Activated CD4-positive, alpha-beta T cell treated with anti-CD3 and anti-CD28 coated beads, Interleukin-10, Interleukin-2, amounts not matched to agents 100 ng/mL and 50 ng/mL, durations not matched to agents 16 hours and 8 hours (primary cell): ENCODE data around the gene UBE2L3.
A peak's percentile ranks its signal among the peaks of the same experiment; 100 is the strongest.
"Not testable (repeated sequence)": the region's sequence is repeated elsewhere in the genome, so short reads cannot be mapped to it uniquely, and the experiment has no call there.

Source experiments
- DNase-seq: peaks from one replicate; pipeline ENCODE4 v3.0.0-alpha.2; 2020

The UBE2L3 gene

DNA sequence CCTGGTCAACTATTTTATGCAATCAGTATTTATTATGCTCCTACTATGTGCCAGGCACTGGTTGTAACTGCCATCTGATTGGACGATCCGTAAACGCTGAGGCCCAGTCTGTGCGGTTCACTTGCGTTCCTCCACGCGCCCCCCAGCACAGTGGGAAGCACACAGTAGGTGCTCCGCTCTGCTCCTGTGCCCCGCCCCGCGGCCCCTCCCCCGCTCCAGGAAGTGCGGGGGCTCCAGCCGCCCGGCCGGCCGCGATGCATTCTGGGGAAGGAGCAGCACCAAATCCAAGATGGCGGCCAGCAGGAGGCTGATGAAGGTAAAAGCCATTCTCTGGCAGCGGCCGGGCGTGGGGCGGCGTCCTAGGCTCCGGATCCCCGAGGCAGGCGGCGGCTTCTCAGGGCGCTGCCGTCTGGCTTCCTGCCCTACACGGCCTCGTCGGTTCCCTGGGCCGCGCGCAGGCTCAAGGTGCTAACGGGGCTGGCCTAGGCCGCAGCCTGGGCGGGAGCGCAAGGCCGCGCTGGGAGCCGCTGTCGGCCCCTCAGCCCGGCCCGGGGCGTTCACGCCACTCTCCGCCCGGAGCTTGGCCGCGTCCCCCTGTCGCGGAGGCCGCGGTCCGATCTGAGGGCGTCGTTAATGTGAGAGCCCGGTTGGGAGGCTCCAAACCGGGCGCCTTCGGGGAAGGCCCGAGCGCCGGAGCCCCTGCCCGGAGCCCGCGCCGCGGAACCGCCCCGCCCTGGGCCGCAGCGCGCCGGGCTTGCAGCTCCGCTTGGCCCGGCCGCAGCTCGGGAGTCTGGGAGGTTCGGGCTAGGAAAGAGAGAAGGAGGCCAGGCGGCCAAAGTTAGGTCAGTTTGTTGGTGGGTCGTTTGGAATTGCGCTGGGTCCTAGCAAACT is at the start of gene UBE2L3:
TSS of gene UBE2L3 (plus strand) at position 259 of the 891 bp plus-strand sequence. CDS start at position 290, 31 bp downstream.
- peak; percentile 91 for DNase-seq

DNA sequence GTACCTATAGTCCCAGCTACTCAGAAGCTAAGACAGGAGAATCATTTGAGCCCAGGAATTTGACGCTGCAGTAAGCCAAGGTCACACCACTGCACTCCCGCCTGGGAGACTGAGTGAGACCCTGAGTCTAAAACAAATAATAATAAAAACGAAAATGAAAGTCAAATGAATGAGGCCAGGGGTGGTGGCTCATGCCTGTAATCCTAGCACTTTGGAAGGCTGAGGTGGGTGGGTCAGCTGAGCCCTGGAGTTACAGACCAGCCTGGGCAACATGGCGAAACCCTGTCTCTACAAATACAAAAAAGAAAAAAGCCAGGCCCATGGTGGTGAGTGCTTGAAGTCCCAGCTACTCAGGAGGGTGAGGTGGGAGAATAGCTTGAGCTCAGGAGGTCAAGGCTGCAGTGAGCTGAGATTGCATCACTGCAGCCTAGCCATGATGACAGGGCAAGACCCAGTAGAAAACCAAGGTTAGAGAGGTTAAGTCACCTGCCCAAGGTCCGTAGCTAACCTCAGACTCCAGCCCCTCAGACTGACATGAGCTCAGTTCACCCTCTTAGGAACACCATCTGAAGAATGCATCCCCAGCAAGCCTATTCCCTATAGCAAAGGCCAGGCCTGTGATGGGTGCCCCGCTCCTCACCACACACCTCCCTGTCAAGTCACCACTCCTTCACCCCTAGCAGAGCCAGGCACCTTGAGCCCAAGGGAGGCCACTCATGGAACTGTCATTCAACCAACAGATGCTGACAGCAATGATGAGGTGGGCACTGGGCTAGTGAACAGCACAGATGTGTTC is 40.6 kb upstream of the UBE2L3 start:
- not testable (repeated sequence) for DNase-seq

DNA sequence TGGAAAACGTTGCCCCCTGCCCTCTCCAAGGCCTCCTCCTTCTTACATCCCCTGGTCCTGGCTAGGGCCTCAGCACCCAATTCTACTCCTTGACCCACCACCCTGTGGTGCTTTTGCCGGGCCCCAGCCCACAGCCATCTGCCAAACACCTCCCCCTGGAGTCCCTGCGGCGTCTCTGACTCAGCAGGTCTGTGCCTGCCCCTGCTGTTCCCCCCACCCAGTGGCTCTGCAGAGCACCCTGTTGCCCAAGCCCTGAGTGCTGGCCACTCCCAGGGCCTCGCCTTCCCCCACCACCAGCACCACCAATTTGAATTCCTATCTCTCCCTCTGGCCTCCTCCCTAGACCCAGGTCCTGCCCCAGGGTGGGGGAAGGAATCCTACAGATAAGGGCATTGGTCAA is 36.0 kb upstream of the UBE2L3 start:
- not testable (repeated sequence) for DNase-seq

DNA sequence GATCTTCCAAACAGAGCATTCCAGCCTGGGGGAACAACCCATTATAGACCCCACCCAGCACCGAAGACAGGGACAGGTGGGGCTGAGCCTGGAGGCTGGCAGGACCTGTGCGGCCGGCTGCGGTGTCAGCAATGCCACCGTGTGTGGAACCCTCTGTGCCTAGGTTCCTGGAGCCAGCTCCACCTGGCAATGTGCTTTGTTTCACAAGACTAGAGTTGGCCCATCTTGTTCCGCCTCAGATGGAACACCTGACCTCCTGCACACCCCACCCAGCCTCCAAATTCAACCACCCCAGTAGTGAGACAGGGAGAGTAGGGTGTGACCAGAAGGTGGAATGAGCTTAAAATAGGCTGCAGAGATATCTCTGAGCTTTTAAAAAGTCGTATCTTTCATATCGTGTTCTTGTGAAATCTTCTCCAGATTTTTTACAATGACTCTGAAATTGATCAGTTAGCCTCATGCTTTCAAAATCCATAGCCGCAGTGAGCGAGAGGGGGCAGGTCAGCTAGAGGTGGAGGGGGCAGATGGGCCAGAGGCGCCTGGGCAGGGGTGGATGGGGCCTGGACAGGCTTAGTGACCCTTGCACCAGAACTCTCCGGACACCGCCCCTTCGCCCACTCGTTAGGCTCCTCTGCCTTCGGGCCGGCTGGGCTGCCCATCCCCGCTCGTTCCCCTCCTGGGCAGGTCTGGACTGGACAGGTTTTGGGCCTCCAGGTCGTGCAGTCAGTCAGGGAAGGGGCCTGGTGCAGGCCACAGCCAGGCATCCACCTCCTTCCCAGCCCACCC is 34.5 kb upstream of the UBE2L3 start:
- not testable (repeated sequence) for DNase-seq

DNA sequence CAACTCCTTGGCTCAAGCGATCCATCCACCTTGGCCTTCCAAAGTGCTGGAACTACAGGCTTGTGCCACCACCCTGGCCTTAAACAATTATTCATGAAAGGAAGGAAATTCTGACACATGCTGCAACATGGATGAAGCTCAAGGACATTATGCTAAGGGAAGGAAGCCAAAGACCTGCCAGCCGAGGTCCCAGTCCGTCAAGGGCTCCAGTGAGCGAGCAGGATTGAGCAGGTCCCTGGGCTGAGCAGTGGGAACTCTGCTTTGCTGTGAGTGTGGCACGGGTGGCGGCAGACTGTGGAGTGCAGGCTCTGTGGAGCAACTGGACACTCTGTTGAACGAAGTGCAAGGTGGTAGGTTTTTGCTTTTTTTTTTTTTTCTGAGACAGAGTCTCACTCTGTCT is 27.7 kb upstream of the UBE2L3 start:
- DNase-seq = not testable (repeated sequence)

DNA sequence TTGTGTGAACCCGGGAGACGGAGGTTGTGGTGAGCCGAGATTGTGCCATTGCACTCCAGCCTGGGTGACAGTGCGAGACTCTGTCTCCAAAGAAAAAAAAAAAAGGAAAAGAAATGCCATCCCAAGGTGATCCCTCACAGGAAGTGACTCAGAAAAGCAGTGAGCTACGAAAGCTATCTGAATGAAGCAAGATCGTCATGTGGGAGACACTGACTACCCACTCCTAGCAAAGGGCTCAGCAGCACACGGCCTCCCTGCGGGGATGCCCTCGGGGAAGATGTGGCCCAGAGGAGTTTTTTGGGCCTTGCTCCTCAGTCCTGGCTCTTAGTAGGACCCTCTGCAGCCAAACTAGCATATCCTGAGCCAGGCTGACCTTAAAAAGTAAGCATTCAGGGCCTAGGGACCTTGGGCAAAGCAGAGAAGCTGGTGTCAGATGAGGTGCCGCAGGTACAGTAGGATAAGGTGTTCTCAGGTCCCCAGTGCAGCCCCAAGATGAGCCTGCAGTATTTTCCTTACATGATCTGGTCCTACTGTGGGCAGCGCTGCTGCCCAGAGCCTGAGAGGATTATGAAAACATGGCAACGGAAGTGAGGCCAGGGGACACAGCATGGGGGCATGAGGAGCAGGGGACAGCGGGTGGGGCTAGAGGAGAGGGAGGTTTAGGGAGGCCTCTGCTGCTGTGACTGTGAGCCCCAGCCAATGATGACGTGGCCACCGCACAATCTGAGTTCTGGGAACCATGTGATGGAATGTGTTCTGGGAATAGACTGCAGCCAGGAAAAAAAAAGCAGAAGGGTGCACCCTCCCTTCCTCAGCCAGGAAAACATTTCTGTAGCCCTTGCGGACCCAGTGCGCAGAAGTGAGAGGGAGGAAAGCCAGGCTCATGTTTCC is 22.8 kb upstream of the UBE2L3 start:
- DNase-seq = not testable (repeated sequence)

DNA sequence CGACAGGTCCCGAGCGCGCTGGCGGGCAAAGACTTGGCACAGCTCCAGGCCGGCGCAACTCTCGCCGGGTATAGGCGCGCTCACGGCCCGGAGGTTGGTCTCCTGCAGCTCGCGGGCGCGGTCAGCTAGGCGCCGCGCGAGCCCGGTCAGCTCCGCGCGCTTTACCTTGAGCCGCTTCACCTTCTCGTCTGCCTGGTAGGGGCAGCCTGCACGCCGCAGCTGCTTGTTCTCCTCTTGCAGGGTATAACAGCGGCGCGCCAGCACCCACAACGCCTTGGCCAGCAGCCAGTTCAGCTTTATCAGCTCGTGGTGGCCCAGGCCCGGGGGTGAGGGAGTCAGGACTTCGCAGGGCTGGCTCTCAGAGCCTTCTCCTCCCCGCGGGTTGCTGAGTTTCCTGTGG is 18.0 kb upstream of the UBE2L3 start:
- DNase-seq = not testable (repeated sequence)

DNA sequence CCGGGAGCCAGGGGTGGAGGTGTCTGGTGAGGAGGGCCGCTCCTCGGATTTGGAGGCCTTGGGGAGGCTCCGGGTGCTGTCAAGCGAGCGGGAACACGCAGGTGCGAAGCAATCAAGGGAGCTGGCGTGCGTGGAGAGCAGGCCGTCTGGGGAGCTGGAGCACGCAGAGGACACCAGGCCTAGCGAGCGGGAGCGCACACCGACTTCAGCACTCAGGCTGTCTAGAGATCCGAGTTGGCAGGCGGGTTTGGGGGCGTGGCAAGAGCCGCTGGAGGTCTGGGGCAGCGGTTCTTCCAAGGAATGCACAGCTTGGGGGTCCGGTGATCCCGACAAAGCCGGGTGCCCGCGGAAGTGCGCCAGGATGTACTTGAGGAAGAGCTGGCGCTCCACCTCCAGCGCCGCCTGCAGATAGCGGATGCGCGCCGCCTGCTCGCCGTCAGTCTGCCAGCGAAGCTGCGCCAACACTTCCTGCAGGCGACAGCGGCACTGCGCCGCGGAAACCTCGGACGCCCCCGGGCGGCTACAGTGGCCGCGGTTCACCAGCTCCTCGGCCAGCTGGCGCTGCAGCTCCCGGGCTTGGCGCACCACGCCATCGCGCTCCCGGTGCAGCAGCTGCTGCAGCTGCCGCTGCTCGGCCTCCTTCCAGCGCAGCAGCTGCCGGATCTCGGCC is 17.4 kb upstream of the UBE2L3 start:
- DNase-seq = not testable (repeated sequence)

DNA sequence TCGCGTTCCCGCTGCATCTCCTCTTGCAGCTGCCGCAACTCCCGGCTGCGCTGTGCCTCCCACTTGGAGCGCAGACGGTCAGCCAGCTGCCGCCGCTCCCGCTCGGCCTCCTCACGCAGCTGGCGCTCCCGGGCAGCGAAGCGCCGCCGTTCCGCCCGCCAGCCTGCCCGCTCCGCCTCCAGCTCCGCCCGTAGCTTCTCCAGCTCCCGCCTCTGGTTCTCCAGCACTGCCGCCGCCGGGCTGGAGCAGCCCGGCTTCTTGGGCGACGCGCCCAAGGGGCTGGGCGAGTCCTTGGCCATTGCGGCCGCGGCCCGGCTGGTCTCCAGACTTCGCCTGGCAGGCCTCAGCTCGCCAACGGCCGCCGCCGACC is 16.9 kb upstream of the UBE2L3 start:
- not testable (repeated sequence) for DNase-seq

DNA sequence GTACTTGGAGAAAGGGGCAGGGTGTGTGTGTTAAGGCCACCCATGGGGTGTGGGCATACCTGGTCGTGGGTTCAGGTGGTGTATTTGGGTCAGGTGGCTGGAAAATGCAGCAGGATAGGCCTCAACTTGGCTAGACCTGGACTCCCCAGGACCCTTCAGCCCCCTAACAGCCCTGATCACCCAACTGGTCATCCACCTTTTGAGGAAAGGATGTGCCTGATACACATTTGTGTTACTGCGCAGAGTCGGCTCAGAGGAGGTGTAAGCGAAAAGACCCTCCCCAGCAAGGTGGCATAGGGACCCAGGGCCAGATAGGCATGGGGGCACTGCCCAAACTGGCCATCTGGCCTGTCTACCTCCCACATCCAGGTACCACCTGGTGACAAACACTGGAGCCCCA is 16.2 kb upstream of the UBE2L3 start, which contains the start of gene RIMBP3C:
TSS of gene RIMBP3C (minus strand) at position 101 of the 400 bp plus-strand sequence. CDS start 485 bp downstream, outside the sequence.
- not testable (repeated sequence) for DNase-seq

DNA sequence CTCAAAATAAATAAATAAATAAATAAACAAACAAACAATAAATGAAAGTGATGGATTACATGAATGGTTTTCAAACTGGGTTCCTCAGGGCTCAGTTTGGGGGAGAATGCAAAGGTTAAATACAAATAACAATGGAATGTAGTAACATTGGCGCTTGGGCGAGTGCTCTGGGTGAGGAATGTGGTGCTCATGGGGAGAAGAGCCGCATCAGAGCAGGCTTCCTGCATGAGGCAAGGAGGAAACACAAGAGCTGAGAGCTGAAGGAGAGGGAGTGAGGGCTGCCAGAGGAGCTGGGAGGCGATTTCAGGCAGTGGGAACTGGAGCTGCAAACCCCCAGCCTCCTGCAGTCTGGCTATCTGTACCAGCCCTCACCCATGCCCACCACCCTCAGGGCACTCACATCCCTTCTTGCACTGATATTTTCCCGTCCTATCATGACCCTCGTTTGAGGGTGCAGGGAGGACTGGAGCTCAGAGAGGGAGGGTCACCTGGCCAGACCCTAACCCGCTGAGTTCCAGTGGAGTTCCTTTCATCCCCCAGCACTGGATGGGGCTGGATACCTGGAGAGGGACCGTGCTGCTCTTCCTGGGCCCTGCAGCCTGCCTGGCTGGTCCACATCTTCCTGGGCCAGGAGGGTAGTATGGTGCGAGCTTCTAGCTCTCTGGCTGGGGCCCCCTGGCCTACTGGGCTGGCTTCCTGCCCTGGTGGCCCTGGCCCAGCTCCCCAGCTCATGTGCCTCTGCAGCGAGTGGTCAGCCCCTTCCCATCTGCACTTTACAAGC is 8.0 kb upstream of the UBE2L3 start:
- DNase-seq = not testable (repeated sequence)

DNA sequence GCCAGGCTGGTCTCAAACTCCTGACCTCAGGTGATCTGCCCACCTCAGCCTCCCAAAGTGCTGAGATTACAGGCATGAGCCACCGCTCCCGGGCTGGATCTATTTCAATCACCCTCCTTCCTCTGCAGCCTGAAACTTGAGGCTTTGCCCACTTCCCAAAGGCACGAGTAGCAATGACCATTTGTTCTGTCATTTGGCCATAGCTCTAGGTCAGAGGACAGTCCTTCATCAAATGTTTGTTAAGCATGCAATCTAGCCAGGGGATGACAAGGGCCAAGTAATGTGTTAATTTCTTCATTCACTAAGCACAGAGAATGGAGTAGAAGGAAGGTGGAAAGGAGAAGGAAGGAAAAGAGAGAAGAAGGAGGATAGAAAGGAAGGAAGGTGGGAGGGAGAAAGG is 6.9 kb upstream of the UBE2L3 start:
- DNase-seq = not testable (repeated sequence)

DNA sequence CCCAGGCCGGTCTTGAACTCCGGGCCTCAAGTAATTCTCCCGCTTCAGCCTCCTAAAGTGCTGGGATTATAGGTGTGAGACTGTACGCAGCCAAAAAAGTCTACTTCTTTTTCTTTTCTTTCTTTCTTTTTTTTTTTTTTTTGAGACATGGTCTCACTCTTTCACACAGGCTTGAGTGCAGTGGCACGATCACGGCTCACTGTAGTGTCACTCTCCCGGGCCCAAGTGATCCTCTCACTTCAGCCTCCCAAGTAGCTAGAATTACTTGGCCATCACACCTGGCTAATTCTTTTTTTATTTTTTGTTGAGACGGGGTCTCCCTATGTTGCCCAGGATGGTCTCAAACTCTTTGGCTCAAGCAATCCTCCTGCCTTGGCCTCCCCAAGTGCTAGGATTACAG is 3.6 kb upstream of the UBE2L3 start:
- DNase-seq = no peak

DNA sequence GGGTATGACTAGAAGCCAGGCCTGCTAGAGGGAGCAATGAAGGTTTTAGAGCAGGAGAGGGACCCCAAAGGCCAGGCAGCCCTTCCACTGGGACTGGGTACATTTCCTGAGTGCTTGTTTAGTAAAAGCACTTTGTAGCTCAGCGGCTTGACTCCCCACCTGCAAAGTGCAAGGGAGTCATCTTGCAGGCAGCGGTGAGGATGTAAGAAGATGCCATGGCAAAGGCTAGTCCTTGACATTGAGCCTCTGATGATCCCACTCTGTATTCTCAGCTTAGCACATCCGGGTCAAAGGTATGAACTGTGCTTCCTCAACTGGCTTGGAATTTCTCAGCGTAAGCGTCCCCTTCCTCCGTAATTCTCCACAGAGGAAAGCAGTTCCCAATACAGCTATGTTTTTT is 3.1 kb upstream of the UBE2L3 start:
- no peak for DNase-seq

DNA sequence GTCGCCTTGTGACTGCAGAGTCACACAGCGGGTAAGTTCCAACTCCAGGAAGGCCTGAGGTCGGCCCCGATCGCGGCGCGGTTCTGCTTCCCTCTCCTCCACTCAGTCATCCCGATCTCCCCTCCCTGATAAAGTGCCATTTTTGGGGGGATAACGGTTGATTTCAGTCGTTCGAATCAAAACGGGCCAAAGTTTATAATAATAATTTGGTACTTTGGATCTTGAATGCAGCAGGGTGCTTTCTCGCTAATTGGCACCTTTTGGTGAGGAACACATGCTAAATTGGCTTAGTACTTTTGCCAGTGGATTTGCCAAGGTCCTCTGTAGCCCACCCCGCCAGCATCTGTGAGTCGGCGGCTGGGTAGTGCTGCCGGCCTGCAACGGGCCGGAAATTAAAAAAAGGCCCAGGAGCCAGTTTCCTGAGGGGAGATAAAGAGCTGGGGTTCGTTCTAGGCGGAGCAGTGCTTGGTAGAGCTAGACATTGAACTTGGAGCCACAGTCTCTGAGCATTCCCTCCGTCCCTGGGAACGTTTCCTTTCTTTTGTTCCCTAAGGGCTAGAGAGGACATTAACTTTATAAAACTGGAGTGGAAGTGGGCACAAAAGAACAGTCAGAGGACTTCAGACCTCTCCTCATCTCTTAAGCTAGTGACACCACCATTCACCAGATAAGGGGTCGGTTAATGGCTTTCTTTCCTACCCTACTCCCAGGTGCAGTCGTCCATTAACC is 997 bp downstream of the UBE2L3 start:
- peak; percentile 52 for DNase-seq

DNA sequence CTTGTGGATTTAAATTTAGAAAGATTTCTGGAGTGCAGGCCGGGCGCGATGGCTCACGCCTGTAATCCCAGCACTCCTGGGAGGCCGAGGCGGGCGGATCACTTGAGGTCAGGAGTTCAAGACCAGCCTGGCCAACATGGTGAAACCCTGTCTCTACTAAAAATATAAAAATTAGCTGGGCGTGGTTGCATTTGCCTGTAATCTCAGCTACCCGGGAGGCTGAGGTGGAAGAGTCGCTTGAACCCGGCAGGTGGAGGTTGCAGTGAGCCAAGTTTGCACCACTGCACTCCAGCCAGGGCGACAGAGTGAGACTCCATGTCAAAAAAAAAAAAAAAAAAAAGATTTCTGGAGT is 1.5 kb downstream of the UBE2L3 start:
- not testable (repeated sequence) for DNase-seq

DNA sequence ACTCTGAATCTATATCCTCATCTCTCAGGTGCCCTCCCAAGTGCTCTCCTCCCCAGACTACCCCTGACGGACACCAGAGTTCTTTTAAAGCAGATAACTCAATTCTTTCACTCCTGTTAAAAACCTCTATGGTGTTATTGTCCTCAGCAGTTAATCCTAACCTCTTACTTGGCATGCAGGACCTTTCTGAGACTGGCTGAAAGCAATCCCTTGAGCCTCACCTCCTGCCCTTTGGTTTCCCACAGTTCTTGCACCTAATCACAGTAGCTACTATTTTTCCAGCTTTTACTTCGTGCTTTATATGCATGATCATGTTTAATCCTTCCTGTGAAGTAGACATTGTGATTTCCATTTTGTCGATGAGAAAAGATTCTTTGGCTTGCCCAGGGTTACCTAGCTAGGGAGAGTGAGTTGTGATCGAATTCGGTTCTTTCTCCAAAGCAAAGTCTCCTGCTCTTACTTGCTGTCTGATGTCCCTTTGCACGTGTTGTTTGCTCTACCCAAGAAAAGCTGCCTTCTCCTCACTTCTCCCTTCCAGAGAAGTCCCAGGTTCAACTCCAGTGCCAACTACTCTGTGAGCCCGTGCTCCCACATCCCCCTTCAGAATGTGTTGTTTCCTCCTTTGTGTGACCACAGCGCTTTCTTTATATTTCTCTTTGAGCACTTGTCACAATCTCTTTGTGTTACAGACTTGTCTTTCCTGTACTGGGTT is 2.1 kb downstream of the UBE2L3 start:
- DNase-seq = peak; percentile 39

DNA sequence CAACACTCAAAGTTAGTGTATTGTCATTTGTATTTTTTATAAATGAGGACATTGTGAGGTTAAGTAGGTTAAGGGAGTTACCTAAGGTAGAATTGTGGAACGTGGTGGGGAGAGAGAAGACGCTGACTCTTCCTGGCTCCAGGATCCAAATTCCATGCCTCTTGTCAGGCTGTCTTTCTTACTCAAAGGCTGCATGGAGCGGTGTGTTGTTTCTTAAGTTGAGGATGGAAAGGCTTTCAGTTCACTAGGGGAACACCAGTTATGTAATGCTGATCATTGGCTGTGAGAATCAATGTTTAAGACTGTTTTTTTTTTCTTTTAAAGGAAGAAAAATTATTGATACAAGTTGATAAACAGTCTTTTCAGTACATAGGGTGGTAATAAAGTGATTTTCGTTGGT is 2.9 kb downstream of the UBE2L3 start:
- DNase-seq = no peak

DNA sequence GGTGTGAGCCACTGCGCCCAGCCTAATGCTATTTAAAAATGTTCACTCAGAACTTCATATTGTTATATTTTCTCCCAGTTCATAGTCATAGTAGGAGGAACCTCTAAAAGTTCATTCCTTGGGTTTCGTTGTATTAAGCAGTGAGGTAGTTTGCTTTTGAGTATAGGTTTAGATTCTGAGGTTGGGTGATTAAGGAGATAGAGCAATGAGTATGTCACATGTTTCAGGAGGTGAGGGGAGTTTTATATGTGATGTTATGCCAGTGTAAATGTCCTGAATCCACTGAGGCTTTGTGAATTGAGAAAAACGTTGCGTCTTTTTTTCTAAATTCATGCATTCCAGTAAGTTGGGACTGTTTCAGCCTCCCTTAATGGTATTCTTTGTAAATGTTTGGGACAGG is 4.2 kb downstream of the UBE2L3 start:
- peak; percentile 60 for DNase-seq
